Measurements from ENCODE around the gene CD164. TPM values are rescaled to one million over a fixed set of nuclear protein-coding genes. Genes with fewer than 3 reads are reported as not detected.

CD164 gene
- total and polyA plus RNA-seq, 7 donors = 97.8 to 368 (median 140) TPM

GRCh38 chr6:109421184-109421583 lies 38.9 kb upstream of the CD164 start:
- H3K27me3 ChIP-seq (ENCODE audit: insufficient read depth in 3 of 3, low read length in 2 of 3) = no peaks in the 10 kb centered on the region
- no peaks in the 10 kb centered on the region for H3K9me3 ChIP-seq
- intact Hi-C loops (cut with DNase I) = no loop called here
- DNase-seq (no peak), ATAC-seq (no peak)
- H3K4me3 ChIP-seq = no peak overlapping the region
- H3K4me1 ChIP-seq = no peaks in the 10 kb centered on the region
- H3K36me3 ChIP-seq (ENCODE audit: insufficient read depth in 1 of 2, low read depth in 1 of 2) = no peaks in the 10 kb centered on the region
- WGBS, 3 donors = 85 to 94% (median 86%) methylated on average over 1 of the region's 1 CpG
- no peak for TF ChIP-seq CTCF (IDR thresholded peaks at IDR 0.05)
- H3K27ac ChIP-seq = no peak overlapping the region

- ATAC-seq (no peak), DNase-seq (no peak)
- intact Hi-C loops (cut with DNase I) = no loop called here
- 33 to 45% (median 43%) methylated on average over 1 of the region's 1 CpG for WGBS, 3 donors
- no peak overlapping the region for H3K27ac ChIP-seq
- no peaks in the 10 kb centered on the region for H3K9me3 ChIP-seq
- TF ChIP-seq CTCF (IDR thresholded peaks at IDR 0.05) = no peak
- H3K4me3 ChIP-seq = no peak overlapping the region
- H3K4me1 ChIP-seq = no peaks in the 10 kb centered on the region
- H3K27me3 ChIP-seq (ENCODE audit: insufficient read depth in 3 of 3, low read length in 2 of 3) = no peaks in the 10 kb centered on the region
- no peaks in the 10 kb centered on the region for H3K36me3 ChIP-seq (ENCODE audit: insufficient read depth in 1 of 2, low read depth in 1 of 2)
These were observed 38.5 kb upstream of the CD164 start for GRCh38 chr6:109420751-109421150.

DNA sequence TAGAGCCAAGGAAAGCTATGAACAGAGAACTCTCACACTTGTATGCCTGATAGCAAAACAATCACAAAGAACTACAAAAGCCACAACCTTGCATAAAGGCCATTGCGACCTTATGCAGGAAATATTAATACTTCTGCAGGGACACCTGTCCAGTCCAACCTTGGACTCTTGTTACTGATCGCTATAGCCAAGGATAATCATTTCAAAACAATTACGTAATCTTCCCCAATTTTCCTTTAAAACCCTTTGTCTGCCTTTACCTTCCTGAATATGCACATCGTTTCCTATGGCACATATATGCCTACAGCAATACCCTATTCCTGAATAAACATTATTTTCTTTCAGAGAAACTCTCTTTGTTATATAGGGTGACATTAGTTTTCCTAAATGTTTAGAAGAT lies 35.4 kb upstream of the CD164 start:
- Histone ChIP-seq H3K9me3 (no peaks in the 10 kb centered on the region), H3K4me3 (no peak overlapping the region), H3K27me3 (ENCODE audit: insufficient read depth in 3 of 3, low read length in 2 of 3) (no peaks in the 10 kb centered on the region), H3K36me3 (ENCODE audit: insufficient read depth in 1 of 2, low read depth in 1 of 2) (no peaks in the 10 kb centered on the region), H3K4me1 (no peaks in the 10 kb centered on the region), H3K27ac (no peak overlapping the region)
- DNase-seq (no peak), ATAC-seq (no peak)
- 90 to 96% (median 90%) methylated on average over 4 of the region's 4 CpGs for WGBS, 3 donors
- no peak for TF ChIP-seq CTCF (IDR thresholded peaks at IDR 0.05)
- intact Hi-C loops (cut with DNase I) = no loop called here

GRCh38 chr6:109411034-109411433 lies 28.8 kb upstream of the CD164 start:
- no peak for ATAC-seq
- no peaks in the 10 kb centered on the region for H3K4me1 ChIP-seq
- WGBS, 3 donors = 85 to 90% (median 86%) methylated on average over 2 of the region's 2 CpGs
- no peak for TF ChIP-seq CTCF (IDR thresholded peaks at IDR 0.05)
- H3K27me3 ChIP-seq (ENCODE audit: insufficient read depth in 3 of 3, low read length in 2 of 3) = no peaks in the 10 kb centered on the region
- H3K27ac ChIP-seq = no peak overlapping the region
- H3K36me3 ChIP-seq (ENCODE audit: insufficient read depth in 1 of 2, low read depth in 1 of 2) = no peaks in the 10 kb centered on the region
- no peaks in the 10 kb centered on the region for H3K9me3 ChIP-seq
- no peak for DNase-seq
- intact Hi-C loops (cut with DNase I) = no loop called here
- no peak overlapping the region for H3K4me3 ChIP-seq

- Histone ChIP-seq H3K27me3 (ENCODE audit: insufficient read depth in 3 of 3, low read length in 2 of 3) (no peaks in the 10 kb centered on the region), H3K4me1 (no peaks in the 10 kb centered on the region), H3K36me3 (ENCODE audit: insufficient read depth in 1 of 2, low read depth in 1 of 2) (no peaks in the 10 kb centered on the region), H3K9me3 (no peaks in the 10 kb centered on the region), H3K4me3 (no peak overlapping the region), H3K27ac (no peak overlapping the region)
- TF ChIP-seq CTCF (IDR thresholded peaks at IDR 0.05) = no peak
- ATAC-seq = peak in 1 of 4 donors; percentile 42
- DNase-seq = no peak
- intact Hi-C loops (cut with DNase I) = no loop called here
- WGBS, 3 donors = 77 to 87% (median 85%) methylated on average over 4 of the region's 4 CpGs
These were observed 23.9 kb upstream of the CD164 start for GRCh38 chr6:109406196-109406595.
